OCI-LY7 (cell line): Measurements from ENCODE around the gene INHA. TPM values are rescaled to one million over a fixed set of nuclear protein-coding genes. Genes with fewer than 3 reads are reported as not detected.

Experiments
- BruUV-seq: library from RNA; stranded (reverse); fragments of 400-500 nt; replicated peaks from 2 replicates; lab custom pipeline; 2021; lab: Mats Ljungman, UMichigan
- CTCF ChIA-PET: fragments of 300-600 bp; sonication (Branson Sonifier 250); formaldehyde crosslinking; loops from one replicate; lab custom pipeline; 2022; ENCODE audit warnings: antibody characterized with exemption; ENCODE audit not compliant: unreplicated experiment; lab: Charles Lee
- POLR2A ChIA-PET: fragments of 300-600 bp; sonication (Branson Sonifier 250); formaldehyde crosslinking; loops from one replicate; lab custom pipeline; 2022; ENCODE audit warnings: antibody characterized with exemption; lab: Charles Lee
- DNase-seq: peaks from one replicate; pipeline ENCODE4 v3.0.0-alpha.2; 2015; ENCODE audit warnings: low spot score
- H2AFZ ChIP-seq: fragments of 200-600 bp; sonication (generic), shearing (Covaris generic); 2 replicates; pipeline ENCODE4 v1.6.1; 2014; ENCODE audit warnings: mild to moderate bottlenecking, antibody characterized with exemption, low read length, moderate library complexity
- H3K27ac ChIP-seq: fragments of 200-600 bp; sonication (generic); 2 replicates; pipeline ENCODE4 v1.5.1; 2014; ENCODE audit warnings: mixed run types, low read depth, mild to moderate bottlenecking, moderate library complexity, low read length, inconsistent platforms; ENCODE audit not compliant: poor library complexity, severe bottlenecking
- H3K36me3 ChIP-seq: fragments of 200-600 bp; sonication (generic); 2 replicates; pipeline ENCODE4 v1.6.1; 2014; ENCODE audit warnings: mild to moderate bottlenecking, antibody characterized with exemption, low read length, moderate library complexity, mixed read lengths; ENCODE audit not compliant: insufficient read depth
- H3K4me1 ChIP-seq: fragments of 200-600 bp; sonication (generic); 2 replicates; pipeline ENCODE4 v1.5.1; 2014; ENCODE audit warnings: mild to moderate bottlenecking, low read length; ENCODE audit not compliant: insufficient read depth, poor library complexity, severe bottlenecking
- H3K4me2 ChIP-seq: fragments of 200-600 bp; sonication (generic); 2 replicates; pipeline ENCODE4 v1.6.1; 2014; ENCODE audit warnings: mild to moderate bottlenecking, low read length
- H3K4me3 ChIP-seq: fragments of 200-600 bp; sonication (generic); 2 replicates; pipeline ENCODE4 v1.5.1; 2014; ENCODE audit warnings: mild to moderate bottlenecking, low read depth, low read length; ENCODE audit not compliant: poor library complexity, severe bottlenecking
- H3K79me2 ChIP-seq: fragments of 200-600 bp; sonication (generic); 2 replicates; pipeline ENCODE4 v1.6.1; 2016; ENCODE audit warnings: low read depth, mild to moderate bottlenecking, low read length, moderate library complexity, mixed read lengths; ENCODE audit not compliant: insufficient read depth
- H3K9me2 ChIP-seq: fragments of 200-600 bp; sonication (generic); 2 replicates; pipeline ENCODE4 v1.6.1; 2016; ENCODE audit warnings: mild to moderate bottlenecking, low read length, mixed read lengths; ENCODE audit not compliant: insufficient read depth
- H3K9me3 ChIP-seq: fragments of 200-600 bp; sonication (generic); 2 replicates; pipeline ENCODE4 v1.6.1; 2014; ENCODE audit warnings: mild to moderate bottlenecking, mixed run types, low read length, mixed read lengths
- H4K20me1 ChIP-seq: fragments of 200-600 bp; sonication (generic); 2 replicates; pipeline ENCODE4 v1.6.1; 2014; ENCODE audit warnings: mild to moderate bottlenecking, antibody characterized with exemption, low read length, moderate library complexity, mixed read lengths; ENCODE audit not compliant: insufficient read depth
- EZH2phosphoT487 ChIP-seq: fragments of 200-600 bp; sonication (generic); IDR thresholded peaks from 2 replicates; pipeline ENCODE4 v1.6.1; 2018; ENCODE audit warnings: low read depth, borderline replicate concordance, mild to moderate bottlenecking, mixed run types, antibody characterized with exemption, low read length, moderate library complexity, mixed read lengths
- intact Hi-C: fragments of 100-400 bp; cut with micrococcal nuclease; formaldehyde crosslinking; loops from one replicate; pipeline ENCODE4 v1.10.0; 2022; ENCODE audit not compliant: unreplicated experiment
- total RNA-seq, 2 experiments: library from RNA; depleted of rRNA in 1 of 2; stranded (reverse); fragments of >200 nt in 1 of 2; shearing (Covaris generic) in 1 of 2; gene quantifications; 2 replicates each; pipeline ENCODE4 v1.2.3, GENCODE V29; 2014 to 2022
- TF ChIP-seq, protein P1 (sequence below): fragments of 200-600 bp; sonication (generic); conservative IDR thresholded peaks from 2 replicates; pipeline ENCODE4 v1.5.1; 2014; ENCODE audit warnings: mild to moderate bottlenecking, antibody characterized with exemption, low read length, moderate library complexity, mixed read lengths

The INHA gene
- total RNA-seq, 2 experiments from 2014 or later: not detected

- H3K4me3 ChIP-seq: no peak overlapping the region
- TF ChIP-seq, protein P1, sequence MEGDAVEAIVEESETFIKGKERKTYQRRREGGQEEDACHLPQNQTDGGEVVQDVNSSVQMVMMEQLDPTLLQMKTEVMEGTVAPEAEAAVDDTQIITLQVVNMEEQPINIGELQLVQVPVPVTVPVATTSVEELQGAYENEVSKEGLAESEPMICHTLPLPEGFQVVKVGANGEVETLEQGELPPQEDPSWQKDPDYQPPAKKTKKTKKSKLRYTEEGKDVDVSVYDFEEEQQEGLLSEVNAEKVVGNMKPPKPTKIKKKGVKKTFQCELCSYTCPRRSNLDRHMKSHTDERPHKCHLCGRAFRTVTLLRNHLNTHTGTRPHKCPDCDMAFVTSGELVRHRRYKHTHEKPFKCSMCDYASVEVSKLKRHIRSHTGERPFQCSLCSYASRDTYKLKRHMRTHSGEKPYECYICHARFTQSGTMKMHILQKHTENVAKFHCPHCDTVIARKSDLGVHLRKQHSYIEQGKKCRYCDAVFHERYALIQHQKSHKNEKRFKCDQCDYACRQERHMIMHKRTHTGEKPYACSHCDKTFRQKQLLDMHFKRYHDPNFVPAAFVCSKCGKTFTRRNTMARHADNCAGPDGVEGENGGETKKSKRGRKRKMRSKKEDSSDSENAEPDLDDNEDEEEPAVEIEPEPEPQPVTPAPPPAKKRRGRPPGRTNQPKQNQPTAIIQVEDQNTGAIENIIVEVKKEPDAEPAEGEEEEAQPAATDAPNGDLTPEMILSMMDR: no peak
- TF ChIP-seq EZH2phosphoT487: no peak
- DNase-seq: no peak
Measured at GRCh38 chr2:219574484-219575311, 2.6 kb downstream of the INHA start.

DNA sequence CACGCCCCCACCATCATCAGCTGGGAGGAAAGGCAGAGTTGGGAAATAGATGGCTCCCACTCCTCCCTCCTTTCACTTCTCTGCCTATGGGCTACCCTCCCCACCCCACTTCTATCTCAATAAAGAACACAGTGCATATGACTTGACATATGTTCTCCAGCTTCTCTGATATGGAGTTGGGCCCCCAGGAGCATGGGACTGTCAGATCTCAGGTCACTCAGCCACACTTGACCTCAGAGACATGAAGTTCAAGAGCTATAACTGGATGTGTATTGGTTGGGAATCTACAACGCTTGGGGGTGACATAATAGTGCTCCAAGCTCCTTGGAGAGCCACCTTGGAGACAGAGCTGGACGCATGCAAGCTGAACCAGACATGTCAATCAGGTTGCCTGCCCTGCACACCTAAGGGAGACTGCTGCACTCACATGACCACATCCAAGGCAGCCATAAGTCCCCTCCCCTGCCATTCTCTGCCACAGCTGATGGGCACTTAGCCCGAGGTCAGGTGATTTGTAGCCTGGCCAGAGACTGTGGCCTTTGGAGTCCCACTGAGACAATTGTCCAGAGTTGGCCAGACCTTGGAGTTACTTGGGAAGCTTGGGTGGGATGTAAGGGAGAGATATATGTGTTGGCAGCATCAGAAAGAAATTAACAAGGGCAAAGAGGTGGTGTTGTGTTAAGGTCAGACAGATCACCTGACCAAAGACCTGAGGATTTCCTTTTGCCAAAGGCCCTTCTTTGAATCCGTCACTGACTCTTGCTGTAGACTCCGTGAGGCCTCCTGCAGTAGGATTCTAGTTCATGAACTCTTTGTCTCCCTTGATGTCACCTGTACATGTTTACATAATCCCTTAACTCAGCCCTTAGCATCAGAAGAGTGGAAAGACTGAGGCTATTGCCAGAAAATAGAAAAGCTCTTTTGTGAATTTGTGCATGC is 3.7 kb downstream of the INHA start:
- Histone ChIP-seq H4K20me1 (no peaks in the 10 kb centered on the region), H3K36me3 (no peaks in the 10 kb centered on the region), H3K4me3 (no peak overlapping the region), H3K79me2 (no peaks in the 10 kb centered on the region), H3K4me2 (no peak overlapping the region), H3K9me2 (no peaks in the 10 kb centered on the region), H3K27ac (no peak overlapping the region), H2AFZ (no peak overlapping the region), H3K4me1 (no peaks in the 10 kb centered on the region), H3K9me3 (no peaks in the 10 kb centered on the region)
- TF ChIP-seq EZH2phosphoT487: no peak
- TF ChIP-seq, protein P1: no peak
- no peak for DNase-seq
- ChIA-PET POLR2A (no interaction called here), CTCF (no interaction called here)
- no TSS peak for BruUV-seq
- intact Hi-C loops: no loop called here

More at GRCh38 chr2:219574484-219575311, 2.6 kb downstream of the INHA start:
- H3K4me1 ChIP-seq: no peaks in the 10 kb centered on the region
- no peak overlapping the region for H3K27ac ChIP-seq
- H3K9me3 ChIP-seq: no peaks in the 10 kb centered on the region
- POLR2A ChIA-PET: no interaction called here
- no peak overlapping the region for H3K4me2 ChIP-seq
- CTCF ChIA-PET: no interaction called here
- H4K20me1 ChIP-seq: no peaks in the 10 kb centered on the region
- no TSS peak for BruUV-seq
- no peaks in the 10 kb centered on the region for H3K79me2 ChIP-seq
- intact Hi-C loops: no loop called here
- no peaks in the 10 kb centered on the region for H3K9me2 ChIP-seq
- no peaks in the 10 kb centered on the region for H3K36me3 ChIP-seq
- no peak overlapping the region for H2AFZ ChIP-seq
